HG03280 (cell line): ENCODE data around the gene BLVRB.

Source experiments
- ATAC-seq: cut with Tn5 transposase; IDR thresholded peaks from one replicate; pipeline ENCODE4 v1.9.1; 2021; ENCODE audit warnings: mild to moderate bottlenecking, moderate library complexity; ENCODE audit not compliant: unreplicated experiment

The BLVRB gene

DNA sequence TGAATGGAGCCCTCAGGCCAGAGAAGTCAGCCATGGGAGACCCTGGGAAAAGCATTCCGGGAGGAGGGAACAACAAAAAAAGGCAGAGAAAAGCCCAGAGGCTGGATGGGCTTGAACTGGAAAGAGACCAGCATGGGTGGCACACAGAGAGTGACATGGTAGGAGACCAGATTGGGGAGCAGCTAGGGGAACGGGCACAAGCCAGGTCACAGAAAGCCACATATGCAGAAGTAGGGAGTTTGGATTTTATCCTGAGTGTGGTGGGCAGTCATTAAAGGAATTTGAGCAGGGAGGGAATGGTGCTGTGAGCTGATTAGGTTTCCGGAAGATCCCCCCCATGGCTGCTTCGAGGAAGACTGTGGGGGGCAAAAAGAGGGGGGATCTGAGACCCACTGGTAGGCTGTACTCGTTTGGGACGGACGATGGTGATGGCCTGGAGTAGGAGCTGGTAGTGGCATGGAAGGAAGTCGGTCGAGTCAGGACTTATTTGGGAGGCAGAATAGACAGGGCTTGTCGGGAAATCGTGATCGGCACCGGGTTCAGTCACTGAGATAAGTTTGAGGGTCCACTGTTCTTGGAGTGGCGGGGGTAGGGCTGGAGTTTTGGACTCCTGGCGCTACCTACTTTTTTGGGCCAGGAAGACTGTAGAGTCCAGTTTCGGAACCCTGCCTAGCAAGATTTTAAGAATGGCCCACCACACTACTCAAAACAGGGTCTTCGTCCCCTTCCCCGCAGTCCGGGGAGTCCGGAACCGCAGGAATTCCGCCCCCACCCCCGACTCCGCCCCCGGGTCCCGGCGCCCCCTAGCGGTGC, 40.7 kb downstream of the BLVRB start:
- ATAC-seq, result no peak

DNA sequence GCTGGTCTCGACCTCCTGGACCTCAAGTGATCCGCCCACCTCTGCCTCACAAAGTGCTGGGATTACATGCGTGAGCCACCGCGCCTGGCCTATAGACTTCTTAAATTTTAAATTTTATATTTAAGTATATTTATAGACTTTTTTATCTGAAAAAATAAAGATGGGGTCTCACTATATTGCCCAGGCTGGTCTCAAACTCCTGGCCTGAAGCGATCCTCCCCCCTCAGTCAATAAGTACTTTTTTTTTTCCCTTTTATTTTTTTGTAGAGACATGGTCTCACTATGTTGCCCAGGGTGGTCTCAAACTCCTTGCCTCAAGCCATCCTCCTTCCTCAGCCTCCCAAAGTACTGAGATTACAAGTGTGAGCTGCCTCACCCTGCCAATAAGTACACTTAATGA, 41.6 kb downstream of the BLVRB start:
- no peak for ATAC-seq

DNA sequence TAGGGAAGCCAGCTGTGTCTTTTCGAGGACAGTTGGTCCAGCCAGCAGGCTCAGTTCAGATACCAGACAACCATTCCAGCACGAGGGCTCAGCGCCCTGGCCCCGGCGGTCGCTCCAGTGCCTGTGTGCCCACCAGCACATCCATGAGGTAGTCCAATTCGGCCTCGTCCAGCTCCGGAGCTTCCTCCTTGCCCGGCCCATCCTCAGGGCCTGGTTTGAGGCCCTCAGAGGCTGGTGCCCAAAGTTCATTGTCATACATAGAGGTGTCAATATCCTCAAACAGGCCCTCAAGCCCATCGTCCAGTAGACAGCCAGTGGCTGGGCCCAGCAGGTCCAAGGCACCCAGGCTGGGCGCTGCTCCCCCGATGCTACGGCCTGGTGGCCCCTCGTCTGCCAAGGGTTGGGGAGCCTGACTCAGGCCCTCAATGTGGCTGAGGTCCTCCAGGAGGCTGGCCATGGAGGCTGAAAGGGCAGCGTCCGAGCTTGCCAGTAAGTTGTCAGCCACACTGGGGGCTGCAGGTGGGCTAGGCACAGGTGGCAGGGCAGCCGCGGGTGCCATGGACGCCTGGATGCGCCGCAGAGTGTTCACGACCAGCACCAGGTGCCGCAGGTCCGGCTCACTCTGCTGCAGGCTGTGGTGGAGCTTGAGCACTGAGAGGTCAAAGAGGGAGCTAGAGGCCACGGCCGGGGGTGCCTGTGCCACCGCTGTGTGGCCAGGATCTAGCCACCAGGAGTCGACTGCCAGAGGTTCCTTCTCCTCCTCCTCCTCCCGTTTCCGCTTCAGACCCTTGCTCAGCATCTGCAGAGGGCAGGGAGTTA, 42.6 kb downstream of the BLVRB start:
- no peak for ATAC-seq

DNA sequence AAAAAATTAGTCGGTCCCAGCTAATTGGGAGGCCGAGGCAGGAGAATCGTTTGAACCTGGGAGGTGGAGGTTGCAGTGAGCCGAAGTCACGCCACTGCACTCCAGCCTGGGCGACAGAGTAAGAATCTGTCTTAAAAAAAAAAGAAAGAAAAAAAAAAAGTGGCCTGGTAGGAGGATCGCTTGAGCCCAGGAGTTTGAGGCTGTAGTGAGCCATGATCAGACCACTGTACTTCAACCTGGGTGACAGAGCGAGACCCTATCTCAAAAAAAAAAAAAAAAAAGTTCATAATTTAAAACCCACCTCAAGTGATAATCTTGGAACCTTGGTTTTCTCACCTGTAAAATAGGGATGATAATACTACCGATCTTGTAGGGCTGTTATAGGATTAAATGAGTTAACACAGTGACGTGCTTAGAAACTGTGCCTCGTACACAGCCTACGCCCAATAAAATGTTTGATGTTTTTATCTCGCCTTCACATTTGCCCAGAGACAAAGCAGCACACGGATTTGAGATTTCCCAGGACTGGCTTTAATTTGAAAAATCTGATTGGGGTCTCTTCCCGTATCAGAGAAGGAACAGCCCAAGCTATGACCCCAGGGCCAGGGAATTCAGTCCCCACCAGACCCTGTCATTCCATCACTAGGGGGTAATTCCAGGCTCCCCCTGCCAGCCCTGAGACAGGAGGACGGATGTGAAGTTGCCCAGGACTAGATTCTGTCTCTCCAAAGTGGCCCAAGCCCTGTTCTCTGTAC, 43.4 kb downstream of the BLVRB start:
- ATAC-seq, result no peak

DNA sequence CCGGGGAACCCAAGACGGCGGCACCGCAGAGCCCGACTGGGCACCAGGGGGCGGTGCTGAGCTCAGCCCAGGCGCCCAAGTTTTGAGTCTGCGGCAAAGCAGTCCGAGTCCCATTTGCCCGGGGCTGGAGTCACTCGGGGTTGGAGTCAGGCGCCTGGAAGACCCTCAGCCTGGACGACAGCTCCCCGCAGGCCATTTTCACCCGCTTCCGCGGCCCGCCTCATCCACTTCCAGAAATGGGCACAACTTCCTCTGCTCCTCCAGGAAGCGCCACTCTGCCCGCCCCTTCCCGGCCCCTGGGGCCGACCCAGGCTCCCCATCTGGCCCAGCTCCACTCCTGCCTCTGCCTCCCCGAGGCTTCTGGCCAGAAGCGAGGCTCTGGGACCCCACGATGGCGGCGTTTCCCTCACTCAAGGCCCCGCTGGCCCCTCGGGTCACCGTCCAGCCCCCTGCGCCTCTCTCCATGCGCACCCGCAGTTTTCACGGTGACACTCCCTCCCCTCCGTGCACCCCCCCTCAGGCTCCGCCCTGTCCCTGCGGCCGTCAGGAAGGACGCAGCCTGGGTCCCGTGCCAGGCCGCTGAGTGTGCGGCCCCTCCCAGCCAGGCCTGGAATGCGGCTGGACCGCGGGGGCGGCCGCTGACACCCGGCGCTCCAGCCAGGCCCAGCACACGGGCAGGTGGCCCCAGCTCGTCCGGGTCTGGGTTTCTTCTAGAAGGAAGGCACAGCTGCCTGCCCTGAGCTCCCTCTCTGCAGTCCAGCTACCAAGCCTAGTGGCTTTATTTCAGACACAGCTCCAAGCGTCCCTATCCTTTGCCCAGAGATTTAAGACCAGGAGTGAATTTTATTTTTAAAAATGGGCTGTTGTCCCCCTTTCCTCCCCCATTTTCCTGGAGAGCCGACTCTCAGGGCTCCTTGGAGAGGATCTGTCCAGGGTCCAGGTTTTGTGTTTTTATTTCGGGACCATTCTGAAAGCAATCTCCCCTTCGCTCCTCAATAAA, 44.5 kb downstream of the BLVRB start:
- peak; percentile 35 for ATAC-seq

DNA sequence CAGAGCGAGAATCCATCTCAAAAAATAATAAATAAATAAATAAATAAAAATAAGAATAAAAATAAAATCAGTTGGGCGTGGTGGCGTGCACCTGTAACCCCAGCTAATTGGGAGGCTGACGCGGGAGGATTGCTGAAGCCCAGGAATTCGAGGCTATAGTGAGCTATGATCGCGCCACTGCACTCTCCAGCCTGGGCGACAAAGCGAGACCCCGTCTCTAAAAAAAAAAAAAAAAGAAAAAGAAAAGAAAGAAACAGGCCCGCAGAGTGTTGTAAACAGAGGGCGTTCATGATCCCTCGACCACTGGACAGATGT, 45.1 kb downstream of the BLVRB start:
- ATAC-seq, result no peak

DNA sequence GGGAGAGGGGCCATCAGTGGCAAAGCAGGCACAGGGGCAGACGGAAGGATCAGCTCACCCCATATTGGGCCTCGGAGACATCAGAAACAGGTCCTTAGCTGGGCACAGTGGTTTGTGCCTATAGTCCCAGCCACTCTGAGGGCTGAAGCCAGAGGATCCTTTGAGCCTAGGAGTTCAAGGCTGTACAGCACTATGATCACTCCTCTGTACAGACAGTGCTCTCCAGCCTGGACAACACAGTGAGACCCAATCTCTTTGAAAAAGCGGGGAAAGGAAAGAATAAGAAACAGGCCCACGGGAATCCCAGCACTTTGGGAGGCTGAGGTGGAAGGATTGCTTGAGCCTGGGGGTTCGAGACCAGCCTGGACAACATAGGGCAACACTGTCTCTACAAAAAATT, 45.8 kb downstream of the BLVRB start:
- no peak for ATAC-seq

DNA sequence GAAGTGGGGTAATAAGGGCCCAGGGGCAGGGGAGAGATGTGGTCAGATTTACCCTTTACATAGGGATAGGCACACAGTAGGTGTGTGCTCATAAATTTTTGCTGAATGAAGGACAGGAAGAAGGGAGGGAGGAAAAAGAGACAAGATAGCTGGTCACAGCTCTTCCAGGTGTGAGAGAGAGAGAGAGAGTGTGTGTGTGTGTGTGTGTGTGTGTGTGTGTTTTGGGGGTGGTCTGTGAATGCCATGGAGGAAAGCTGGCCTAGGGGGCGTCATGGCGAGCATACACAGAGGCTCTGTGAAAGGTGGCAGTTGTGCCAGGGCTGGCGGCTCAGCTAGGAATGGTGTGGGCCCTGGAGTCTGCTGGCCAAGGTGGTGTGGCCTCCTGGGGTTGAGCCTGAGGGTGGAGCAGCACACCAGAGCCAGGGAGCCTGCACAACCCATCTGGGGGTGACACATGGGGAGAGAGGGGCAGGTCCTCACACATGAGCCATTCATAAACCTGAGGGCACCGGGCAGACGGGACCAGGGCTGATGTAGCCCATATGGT, 46.4 kb downstream of the BLVRB start:
- no peak for ATAC-seq

DNA sequence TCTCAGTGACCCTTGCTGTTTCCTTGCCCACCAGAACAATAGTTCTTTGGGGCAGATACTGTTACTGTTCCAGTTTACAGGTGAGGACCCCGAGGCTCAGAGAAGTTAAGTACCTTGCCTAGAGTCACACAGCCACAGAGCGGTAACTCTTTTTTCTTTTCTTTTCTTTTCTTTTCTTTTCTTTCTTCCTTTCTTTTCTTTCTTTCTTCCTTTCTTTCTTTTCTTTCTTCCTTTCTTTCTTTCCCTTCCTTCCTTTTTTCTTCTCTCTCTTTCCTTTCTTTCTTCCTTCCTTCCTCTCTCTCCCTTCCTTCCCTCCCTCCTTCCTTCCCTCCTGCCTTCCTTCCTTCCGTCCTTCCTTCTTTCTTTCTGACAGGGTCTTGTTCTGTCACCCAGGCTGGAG, 47.5 kb downstream of the BLVRB start:
- ATAC-seq, result no peak

DNA sequence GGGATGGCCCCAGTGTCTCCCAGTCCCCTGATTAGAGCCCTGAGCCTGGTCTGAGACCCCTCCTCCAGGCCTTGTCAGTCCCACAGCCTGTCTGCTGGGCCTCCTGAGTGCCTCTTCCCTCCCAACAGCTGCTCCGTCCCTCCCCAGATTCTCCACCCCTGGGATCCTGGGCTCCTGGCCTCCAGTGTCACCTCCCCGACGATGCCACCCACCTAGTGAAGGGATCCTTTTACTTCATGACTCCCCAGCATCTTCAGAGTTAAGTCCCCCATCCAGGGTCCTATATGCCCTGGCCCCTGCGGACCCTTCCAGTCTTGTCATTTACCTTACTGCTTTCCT, 47.9 kb downstream of the BLVRB start:
- no peak for ATAC-seq

DNA sequence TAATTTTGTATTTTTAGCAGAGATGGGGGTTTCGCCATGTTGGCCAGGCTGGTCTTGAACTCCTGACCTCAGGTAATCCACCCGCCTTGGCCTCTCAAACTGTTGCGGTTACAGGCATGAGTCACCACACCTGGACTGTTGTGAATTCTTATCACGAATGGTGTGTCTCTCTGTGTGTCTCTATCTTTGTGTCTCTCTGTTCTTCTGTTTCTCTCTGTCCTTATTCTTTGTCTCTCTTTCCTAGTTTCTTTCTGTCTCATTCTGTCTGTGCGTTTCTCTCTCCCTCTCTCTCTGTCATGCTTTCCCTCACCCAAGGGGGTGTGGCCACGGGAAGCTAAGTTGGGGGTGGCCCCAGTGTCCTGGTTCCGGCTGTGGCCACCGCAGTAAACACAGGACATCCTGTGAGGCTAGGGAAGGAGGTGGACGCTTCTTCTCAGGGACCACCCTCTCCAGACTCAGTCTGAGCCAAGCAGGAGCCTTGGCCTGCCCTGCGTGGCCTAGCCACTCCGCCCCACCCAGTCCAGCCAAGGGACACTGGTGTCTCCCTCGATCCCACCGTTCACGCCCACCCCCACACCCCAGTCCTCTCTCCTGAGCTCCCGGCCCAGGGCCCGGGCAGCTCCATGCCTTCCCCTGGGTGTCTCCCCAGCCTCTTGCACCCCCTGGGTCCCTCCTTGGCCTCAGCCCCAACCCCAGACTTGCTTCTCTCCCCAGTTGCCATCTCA, 48.5 kb downstream of the BLVRB start:
- no peak for ATAC-seq

DNA sequence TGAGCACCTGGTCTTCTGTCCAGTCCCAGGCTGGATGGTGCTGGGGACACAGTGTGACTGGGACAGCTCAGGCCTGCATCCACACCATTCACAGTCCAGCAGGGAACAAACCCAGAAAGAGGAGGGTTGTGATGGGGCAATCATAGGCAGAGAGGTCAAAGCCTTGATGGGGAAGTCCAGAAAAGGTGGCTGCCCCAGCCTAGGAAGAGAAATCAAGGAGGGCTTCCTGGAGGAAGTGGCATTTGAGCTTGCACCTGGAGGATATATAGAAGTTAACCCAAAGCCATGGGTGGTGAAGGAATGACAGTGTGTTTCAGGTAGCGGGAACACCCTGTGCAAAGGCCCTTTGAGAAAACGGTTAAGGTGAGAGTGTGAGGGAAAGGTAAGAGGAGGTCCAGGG, 49.8 kb downstream of the BLVRB start:
- ATAC-seq, result no peak

DNA sequence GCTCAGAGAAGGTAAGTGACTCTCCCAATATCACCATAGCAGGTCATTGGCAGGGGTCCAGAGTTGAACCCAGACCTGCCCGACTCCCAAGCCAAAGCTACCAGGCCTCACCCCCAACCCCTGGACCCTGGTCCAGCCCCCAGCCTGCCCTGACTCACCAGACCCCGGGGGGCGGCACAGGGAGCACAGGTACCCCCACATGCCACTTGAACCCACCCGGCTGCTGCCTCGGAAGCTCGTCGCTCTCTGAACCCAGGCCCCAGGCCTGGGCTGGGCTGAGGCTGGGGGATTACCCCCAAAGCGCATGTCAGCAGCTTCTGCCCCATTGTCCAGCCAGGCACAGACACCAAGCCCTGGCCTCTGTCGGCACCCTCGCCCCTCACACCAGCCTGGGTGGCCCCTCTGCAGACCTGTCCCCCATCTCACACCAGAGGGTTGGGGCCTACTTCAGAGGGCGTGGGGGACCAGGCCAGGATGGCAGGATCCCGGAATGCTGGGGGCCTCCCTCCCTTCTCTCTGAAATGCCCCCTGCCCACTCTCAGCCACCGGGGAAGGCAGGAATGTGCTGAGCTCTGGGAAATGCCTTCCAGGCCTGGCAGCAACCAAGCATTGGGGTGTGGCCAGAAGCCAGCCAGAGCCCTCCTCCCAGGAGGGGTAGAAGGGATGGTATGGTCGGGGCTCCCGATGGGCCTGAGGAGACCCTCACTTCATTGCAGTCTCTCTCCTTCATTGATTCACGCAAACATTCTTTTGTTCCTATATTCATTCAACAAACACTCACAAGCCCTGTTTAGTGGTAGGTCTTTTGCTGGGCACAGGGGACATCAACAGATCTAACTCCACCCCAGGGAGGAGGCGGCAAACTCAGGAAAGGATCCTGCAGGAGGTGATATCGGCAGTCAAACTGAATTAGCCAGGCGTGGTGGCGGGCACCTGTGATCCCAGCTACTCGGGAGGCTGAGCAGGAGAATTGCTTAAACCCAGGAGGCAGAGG, 50.7 kb downstream of the BLVRB start:
- ATAC-seq, result no peak

DNA sequence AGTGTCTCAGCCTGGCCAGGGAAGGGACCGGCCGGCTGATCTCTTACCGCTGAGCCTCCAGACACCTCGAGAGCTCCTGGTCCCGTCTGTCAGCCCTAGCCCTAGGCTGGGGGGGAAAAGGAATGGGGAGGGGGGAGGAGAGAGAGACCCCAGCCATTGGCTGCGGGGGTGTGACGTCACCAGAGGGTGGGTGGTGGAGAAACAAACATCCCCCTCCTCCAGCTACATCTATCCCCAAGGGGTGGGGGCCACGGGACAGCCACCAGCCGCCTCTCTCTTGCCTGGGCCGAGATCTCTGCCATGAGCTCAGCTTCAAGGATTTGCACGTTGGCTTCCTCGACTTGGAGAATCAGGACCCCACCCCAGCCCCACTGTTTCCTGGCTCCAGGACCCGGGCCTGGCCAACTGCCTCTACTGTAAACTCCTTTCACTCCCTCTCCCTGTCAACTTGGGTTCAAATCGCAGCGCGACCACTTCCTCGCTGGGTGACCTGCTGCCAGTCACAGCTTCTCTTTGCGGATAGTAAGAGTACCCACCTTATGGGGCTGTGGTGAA, 52.2 kb downstream of the BLVRB start, which contains the start of gene PRX:
Gene PRX, minus strand, starts transcription at position 88 of the 555 bp plus-strand sequence. CDS start 5,446 bp downstream, outside the sequence.
- ATAC-seq, result no peak

DNA sequence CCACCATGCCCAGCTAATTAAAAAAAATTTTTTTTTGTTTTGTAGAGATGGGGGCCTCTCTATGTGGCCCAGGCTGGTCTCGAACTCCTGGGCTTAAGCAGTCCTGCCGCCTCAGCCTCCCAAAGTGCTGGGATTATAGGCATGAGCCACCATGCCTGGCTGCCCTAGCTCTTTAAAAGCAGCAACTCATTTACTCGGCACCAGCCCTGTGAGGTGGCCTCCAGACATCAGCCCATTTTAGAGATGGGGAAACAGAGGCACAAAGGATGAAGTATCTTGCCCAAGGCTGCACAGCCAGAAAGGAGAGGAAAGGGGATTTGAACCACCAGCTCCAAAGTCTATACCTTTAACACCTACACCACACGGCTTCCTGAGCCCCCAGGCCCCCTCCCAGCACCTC, 52.7 kb downstream of the BLVRB start:
- ATAC-seq, result no peak

DNA sequence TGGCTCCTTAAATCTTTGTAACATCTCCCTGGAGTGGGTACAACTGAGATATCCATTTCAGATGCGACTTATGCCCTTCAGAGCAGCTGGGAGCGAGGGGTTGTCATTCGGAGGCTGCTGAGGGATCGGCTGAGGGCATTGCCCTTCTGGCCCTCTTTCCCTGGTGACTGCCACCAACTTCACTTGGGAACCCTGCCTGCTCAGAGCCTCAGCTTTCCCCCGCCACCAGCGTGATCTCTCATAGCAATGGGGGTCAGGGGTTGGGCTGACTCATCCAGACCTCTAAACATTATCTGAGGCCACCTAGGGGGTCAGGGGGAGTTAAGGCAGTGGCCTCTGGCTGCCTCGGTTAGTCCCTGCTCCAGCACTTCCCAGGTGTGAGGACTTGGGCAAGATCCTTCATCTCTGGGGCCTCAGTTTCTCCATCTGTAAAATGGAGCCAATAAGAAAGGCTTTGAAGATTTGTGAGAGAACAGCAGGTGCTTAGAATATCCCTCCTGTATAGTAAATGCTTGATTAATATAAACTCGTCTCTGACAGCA, 53.5 kb downstream of the BLVRB start:
- no peak for ATAC-seq

DNA sequence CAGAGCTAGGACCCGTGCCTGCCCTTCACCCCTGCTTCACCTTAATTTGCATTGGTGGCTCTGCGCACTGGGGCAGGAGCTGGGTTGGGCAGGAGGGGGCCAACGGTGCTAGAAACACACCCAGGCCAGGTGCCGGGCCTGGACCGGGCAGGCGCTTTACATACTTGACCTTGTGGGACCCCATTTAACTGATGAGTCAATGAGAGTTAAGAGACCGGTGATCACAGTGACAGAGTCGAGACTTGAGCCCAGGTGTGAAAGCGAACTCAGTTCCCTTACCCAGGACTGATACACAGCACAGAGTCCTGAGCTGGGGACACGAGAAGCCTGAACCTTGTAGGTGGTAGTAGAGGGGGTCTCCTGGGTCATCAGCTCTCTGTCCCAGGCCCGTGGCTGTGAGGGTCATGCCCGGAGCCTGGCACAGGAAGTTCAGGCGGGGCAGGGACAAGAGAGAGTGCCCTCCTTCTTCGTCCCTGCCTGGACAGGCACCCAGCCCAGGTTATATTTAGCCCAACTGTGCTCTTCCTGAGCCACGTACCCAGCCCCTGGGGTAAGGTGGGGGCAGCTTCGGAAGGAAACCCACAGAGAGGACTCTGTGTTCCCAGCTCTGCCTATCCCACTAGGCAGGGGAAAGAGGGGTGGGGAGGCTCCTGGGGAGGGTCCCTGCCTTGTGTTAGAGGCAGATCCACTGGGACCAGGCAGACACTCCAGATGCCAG, 54.3 kb downstream of the BLVRB start:
- ATAC-seq, result no peak
